Heart left ventricle (tissue), 16 donors: ENCODE measurements around the gene KCND3. TPM values are rescaled to one million over a fixed set of nuclear protein-coding genes. Genes with fewer than 3 reads are reported as not detected.

Experiments
- ATAC-seq, 4 donors: fragments of 200-7000 bp; cut with Tn5 transposase; one replicate each; pipeline ENCODE4 v1.9.1; 2020 to 2022; ENCODE audit warnings: moderate library complexity in 4 of 4, mild to moderate bottlenecking in 3 of 4, moderate number of reproducible peaks in 1 of 4
- DNase-seq, 5 donors: peaks; one replicate each; pipeline ENCODE4 v3.0.0-alpha.2; 2020
- H3K27ac ChIP-seq, 12 donors: fragments of 200-600 bp; sonication (generic) in 4 of 12; one replicate each; pipeline versions ENCODE4 v1.5.0 to v1.8.0; 2016 to 2022; ENCODE audit warnings: mild to moderate bottlenecking in 2 of 12
- H3K27me3 ChIP-seq, 9 donors: fragments of 200-600 bp; sonication (generic) in 2 of 9; one replicate each; pipeline versions ENCODE4 v1.5.1 to v1.8.0; 2016 to 2022; ENCODE audit warnings: mild to moderate bottlenecking in 3 of 9
- H3K36me3 ChIP-seq, 9 donors: fragments of 200-600 bp; sonication (generic) in 2 of 9; one replicate each; pipeline versions ENCODE4 v1.5.0 to v1.8.0; 2018 to 2022; ENCODE audit warnings: mild to moderate bottlenecking in 2 of 9
- H3K4me1 ChIP-seq, 12 donors: fragments of 200-600 bp; sonication (generic) in 4 of 12; one replicate each; pipeline versions ENCODE4 v1.5.0 to v1.8.0; 2016 to 2022; ENCODE audit warnings: mild to moderate bottlenecking in 3 of 12
- H3K4me3 ChIP-seq, 12 donors: fragments of 200-600 bp; sonication (generic) in 4 of 12; one replicate each; pipeline versions ENCODE4 v1.5.0 to v1.8.0; 2017 to 2022; ENCODE audit warnings: mild to moderate bottlenecking in 9 of 12, moderate library complexity in 4 of 12
- H3K9me3 ChIP-seq, 12 donors: fragments of 200-600 bp; sonication (generic) in 4 of 12; one replicate each; pipeline versions ENCODE4 v1.5.0 to v1.8.0; 2016 to 2022; ENCODE audit warnings: mild to moderate bottlenecking in 1 of 12
- CTCF ChIP-seq, 12 donors: fragments of 200-600 bp; sonication (generic) in 4 of 12; IDR thresholded peaks; one replicate each; pipeline versions ENCODE4 v1.5.0 to v1.8.0; 2018 to 2022; ENCODE audit warnings: antibody characterized with exemption in 12 of 12, mild to moderate bottlenecking in 5 of 12
- POLR2A ChIP-seq, 2 donors: fragments of 450-650 bp; IDR thresholded peaks; one replicate each; pipeline ENCODE4 v1.6.1; 2017; ENCODE audit warnings: antibody characterized with exemption in 2 of 2, mild to moderate bottlenecking in 2 of 2, moderate library complexity in 2 of 2
- WGBS, 4 donors: extraction: QIAGEN DNeasy Blood & Tissue Kit in 2 of 4; methylation state at CpG; one replicate each; pipeline versions ENCODE4 v1.1.5 to v1.1.7; 2013 to 2018; 5-methylcytosine and 5-hydroxymethylcytosine counted together
- intact Hi-C, 10 donors: fragments of 100-400 bp; cut with DNase I; formaldehyde crosslinking; loops; one replicate each; pipeline versions ENCODE4 v1.11.1 to v1.14.2; 2022
- polyA plus RNA-seq, 2 donors: library from polyadenylated mRNA; stranded (reverse); fragments of 200-250 nt; gene quantifications; one replicate each; pipeline ENCODE4 v1.2.3, GENCODE V29; 2013
- total RNA-seq, 9 donors: library from RNA; depleted of rRNA in 2 of 9; stranded (reverse); fragments of >200 nt in 2 of 9; fragmentation: NEBNext Ultra II Directional in 3 of 9; extraction: Animal tissue kit (Norgen Biotek cat#: 25700) in 3 of 9; gene quantifications; one replicate each; pipeline versions ENCODE4 v1.1.0 to v1.2.4, GENCODE V29; 2016 to 2023
- donor health status: ischemic (EF 13 %, LVEDD 7.1; RV severe dilation, severe dysfunction).
- donor health status: healthy with polysubstance abuse.
- donor health status: DM: no; HTN: yes; CAD: no.
- donor health status: DM: no; HTN: no; CAD: no.
- donor health status: ischemic (EF 25% LVEDD 6.9; RV normal size, moderate dysfunction).
- donor health status: ischemic (EF 25% LVEDD 5.7; RV mildly dilated, moderate dysfunction).
- donor health status: healthy.
- donor health status: DM: yes; HTN: yes; CAD: no.
- donor health status: ischemic (EF 35%, LVEDD 5.7; RV mildly dilated, moderate dysfunction).
- donor health status: nonischemic (EF 11% LVEDD 7.7; RV severe dilation, severe dysfunction).
- donor health status: DM: yes; HTN: yes; CAD: no.
- donor health status: PGD.
- donor health status: ischemic (EF 29% LVEDD 5.4; RV normal size, mild dysfunction).
- donor health status: nonischemic (EF 23%, LVEDD 6.1; RV moderate dilation, normal function).

Gene KCND3
- total and polyA plus RNA-seq, 11 donors: 7.2 to 23.0 (median 15.3) TPM

DNA sequence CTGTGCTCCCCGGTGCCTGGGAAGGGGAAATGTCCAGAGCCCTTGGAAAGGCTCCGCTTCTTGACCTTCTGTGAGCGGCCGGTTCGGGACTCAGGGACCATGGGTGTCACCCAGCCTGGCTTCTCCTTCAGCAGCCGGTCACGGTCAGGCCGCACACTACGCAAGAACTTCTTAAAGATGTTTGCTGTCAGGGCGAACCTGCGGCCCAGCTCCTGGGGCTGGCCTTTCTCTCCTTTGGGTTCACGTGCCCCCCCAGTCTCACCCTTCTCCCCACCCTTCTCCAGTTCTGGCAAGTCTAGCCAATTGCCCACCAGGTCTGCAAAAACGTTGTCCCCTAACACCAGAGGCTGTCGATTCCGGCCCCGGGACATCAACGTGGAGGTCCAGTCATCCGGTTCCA is 262.4 kb downstream of the KCND3 start:
- peaks cover 2 to 100% (median 61%) of the 10 kb centered on the region in 12 donors for H3K4me1 ChIP-seq
- no peaks in the 10 kb centered on the region for H3K27me3 ChIP-seq
- H3K9me3 ChIP-seq: no peaks in the 10 kb centered on the region
- ATAC-seq: no peak
- TF ChIP-seq POLR2A (IDR thresholded peaks at IDR 0.05): no peak
- no peak for TF ChIP-seq CTCF (IDR thresholded peaks at IDR 0.05)
- no peak for DNase-seq
- WGBS, 4 donors: 80 to 89% (median 84%) methylated on average over 15 to 18 of the region's 18 CpGs
- H3K4me3 ChIP-seq: no peak overlapping the region
- H3K27ac ChIP-seq: peak overlapping the region in 1 of 12 donors; percentile 12
- intact Hi-C loops: no loop called here
- peaks cover 0 to 17% (median 10%) of the 10 kb centered on the region in 9 donors for H3K36me3 ChIP-seq

DNA sequence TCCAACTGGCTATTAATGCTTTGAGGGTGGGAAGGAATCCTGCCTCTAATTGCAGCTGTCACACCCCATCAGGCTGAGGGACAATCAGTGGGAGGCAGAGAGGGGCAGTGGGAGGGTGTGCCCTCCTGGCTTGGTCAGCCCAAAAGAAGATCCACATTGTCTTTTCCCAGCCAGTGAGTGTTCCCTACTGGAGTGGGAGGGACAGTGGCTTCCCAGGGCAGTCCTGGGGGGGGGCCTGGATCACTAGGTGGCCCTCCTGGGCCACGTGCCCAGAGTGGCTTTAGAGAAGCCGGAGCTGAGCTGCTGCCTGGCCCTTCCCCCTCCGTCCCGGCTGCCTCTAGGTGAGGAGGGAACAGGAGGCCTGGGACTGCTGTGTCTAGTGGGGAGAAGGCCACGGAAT is 264.3 kb downstream of the KCND3 start:
- no peak for TF ChIP-seq POLR2A (IDR thresholded peaks at IDR 0.05)
- TF ChIP-seq CTCF (IDR thresholded peaks at IDR 0.05): no peak
- H3K36me3 ChIP-seq: peaks cover 0 to 17% (median 10%) of the 10 kb centered on the region in 9 donors
- ATAC-seq (peak; percentile 57 to 86 (median 71)), DNase-seq (peak; percentile 74 to 89 (median 77))
- WGBS, 4 donors: 18 to 32% (median 29%) methylated on average over 5 of the region's 5 CpGs
- intact Hi-C loops: no loop called here
- peaks cover 13 to 100% (median 60%) of the 10 kb centered on the region in 12 donors for H3K4me1 ChIP-seq
- no peaks in the 10 kb centered on the region for H3K27me3 ChIP-seq
- peak overlapping the region in 8 of 12 donors; percentile 3 to 62 (median 38) for H3K27ac ChIP-seq
- no peak overlapping the region for H3K4me3 ChIP-seq
- H3K9me3 ChIP-seq: no peaks in the 10 kb centered on the region

- Histone ChIP-seq H3K27me3 (no peaks in the 10 kb centered on the region), H3K4me1 (peaks cover 13 to 100% (median 60%) of the 10 kb centered on the region in 12 donors), H3K27ac (peak overlapping the region in 2 of 12 donors; percentile 5 to 9), H3K36me3 (peaks cover 0 to 17% (median 10%) of the 10 kb centered on the region in 9 donors), H3K9me3 (no peaks in the 10 kb centered on the region), H3K4me3 (no peak overlapping the region)
- TF ChIP-seq POLR2A (IDR thresholded peaks at IDR 0.05) (no peak), CTCF (IDR thresholded peaks at IDR 0.05) (no peak)
- 53 to 69% (median 58%) methylated on average over 1 of the region's 1 CpG for WGBS, 4 donors
- no peak for DNase-seq
- no peak for ATAC-seq
- intact Hi-C loops: no loop called here
Observed at GRCh38 chr1:111723871-111724270, 265.6 kb downstream of the KCND3 start.

DNA sequence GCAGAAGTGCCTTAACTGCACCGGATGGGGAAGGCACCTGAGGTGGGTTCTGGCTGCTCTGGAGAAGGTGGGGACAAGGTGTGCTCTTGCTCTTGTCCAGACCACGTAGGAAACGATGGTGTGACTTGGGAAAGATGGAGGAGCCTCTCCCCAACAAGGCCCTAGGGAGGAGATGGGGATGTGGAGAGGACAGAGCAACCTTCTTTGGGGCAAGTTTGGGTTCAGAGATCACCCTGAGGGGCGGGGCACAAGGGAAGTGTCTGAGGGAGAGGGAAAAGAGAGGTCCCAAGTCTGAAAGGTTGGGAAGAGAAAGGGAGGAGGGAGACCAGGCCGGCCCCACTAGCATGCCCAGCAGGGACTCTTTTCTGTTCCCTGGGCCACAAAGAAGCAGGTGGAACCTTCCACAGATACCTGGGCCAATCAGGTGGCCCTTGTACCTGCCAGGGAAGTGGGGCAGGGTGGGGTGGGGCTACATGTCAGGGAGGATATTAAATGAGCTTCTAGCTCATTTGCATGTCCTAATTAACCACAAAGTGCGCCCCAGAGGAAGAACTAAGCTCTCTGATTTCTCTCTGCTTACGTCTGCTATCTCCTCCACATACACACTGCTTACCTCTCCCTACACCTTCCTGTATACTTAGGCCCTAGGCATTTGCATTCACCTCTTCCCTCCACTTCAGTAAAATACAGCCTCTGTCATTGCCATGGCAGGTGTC is 266.2 kb downstream of the KCND3 start:
- no peaks in the 10 kb centered on the region for H3K27me3 ChIP-seq
- H3K4me1 ChIP-seq: peaks cover 13 to 95% (median 57%) of the 10 kb centered on the region in 12 donors
- H3K4me3 ChIP-seq: no peak overlapping the region
- H3K36me3 ChIP-seq: peaks cover 0 to 17% (median 10%) of the 10 kb centered on the region in 9 donors
- ATAC-seq: no peak
- no peak for DNase-seq
- peak overlapping the region in 6 of 12 donors; percentile 23 to 63 (median 54) for H3K27ac ChIP-seq
- WGBS, 4 donors: 81 to 93% (median 92%) methylated on average over 7 of the region's 7 CpGs
- intact Hi-C loops: no loop called here
- TF ChIP-seq POLR2A (IDR thresholded peaks at IDR 0.05): no peak
- no peak for TF ChIP-seq CTCF (IDR thresholded peaks at IDR 0.05)
- H3K9me3 ChIP-seq: no peaks in the 10 kb centered on the region
